ENCODE measurements around the gene BIRC2. TPM values are rescaled to one million over a fixed set of nuclear protein-coding genes. Genes with fewer than 3 reads are reported as not detected.

The BIRC2 gene
- polyA plus RNA-seq, 1 of the 3 experiments (the other 2 are of a cell fraction): 20.1 TPM

DNA sequence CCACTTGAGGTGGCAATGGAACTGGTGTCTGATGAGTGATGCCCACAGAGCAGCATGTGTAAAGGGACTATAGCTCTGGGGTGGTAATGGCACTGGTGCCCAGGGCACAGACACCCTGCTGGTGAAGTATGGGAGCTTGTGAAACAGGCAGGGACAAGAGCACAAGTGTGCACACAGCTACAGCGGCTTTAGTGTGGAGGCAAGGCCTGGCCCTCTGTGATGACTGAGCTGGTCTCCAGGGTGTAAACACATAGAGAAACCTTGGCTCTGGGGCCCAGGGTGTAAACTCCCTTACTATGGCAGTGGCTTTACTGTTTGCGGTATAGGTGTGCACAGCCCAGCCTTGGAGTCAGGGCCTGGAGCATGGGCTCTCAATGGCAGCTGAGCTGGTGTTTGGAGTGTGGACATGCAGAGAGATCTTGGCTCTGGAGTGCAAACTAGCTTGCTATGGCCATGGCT is 46.3 kb downstream of the BIRC2 start:
- no peak for TF ChIP-seq MXI1 (IDR thresholded peaks at IDR 0.05; ENCODE audit: low read depth, low read length)
- TF ChIP-seq, protein P1, sequence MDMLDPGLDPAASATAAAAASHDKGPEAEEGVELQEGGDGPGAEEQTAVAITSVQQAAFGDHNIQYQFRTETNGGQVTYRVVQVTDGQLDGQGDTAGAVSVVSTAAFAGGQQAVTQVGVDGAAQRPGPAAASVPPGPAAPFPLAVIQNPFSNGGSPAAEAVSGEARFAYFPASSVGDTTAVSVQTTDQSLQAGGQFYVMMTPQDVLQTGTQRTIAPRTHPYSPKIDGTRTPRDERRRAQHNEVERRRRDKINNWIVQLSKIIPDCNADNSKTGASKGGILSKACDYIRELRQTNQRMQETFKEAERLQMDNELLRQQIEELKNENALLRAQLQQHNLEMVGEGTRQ (IDR thresholded peaks at IDR 0.05; ENCODE audit: borderline replicate concordance, low read depth, low read length): no peak
- no peak for TF ChIP-seq TAF1 (IDR thresholded peaks at IDR 0.05; ENCODE audit: borderline replicate concordance, low read depth, low read length)
- TF ChIP-seq MEF2A (IDR thresholded peaks at IDR 0.05; ENCODE audit: borderline replicate concordance, low read depth): no peak
- TF ChIP-seq RAD21 (IDR thresholded peaks at IDR 0.05; ENCODE audit: low read length): no peak
- TF ChIP-seq RCOR1 (IDR thresholded peaks at IDR 0.05; ENCODE audit: low read length): no peak
- TF ChIP-seq SMC3 (IDR thresholded peaks at IDR 0.05; ENCODE audit: low read depth, low read length): no peak
- TF ChIP-seq, protein P2, sequence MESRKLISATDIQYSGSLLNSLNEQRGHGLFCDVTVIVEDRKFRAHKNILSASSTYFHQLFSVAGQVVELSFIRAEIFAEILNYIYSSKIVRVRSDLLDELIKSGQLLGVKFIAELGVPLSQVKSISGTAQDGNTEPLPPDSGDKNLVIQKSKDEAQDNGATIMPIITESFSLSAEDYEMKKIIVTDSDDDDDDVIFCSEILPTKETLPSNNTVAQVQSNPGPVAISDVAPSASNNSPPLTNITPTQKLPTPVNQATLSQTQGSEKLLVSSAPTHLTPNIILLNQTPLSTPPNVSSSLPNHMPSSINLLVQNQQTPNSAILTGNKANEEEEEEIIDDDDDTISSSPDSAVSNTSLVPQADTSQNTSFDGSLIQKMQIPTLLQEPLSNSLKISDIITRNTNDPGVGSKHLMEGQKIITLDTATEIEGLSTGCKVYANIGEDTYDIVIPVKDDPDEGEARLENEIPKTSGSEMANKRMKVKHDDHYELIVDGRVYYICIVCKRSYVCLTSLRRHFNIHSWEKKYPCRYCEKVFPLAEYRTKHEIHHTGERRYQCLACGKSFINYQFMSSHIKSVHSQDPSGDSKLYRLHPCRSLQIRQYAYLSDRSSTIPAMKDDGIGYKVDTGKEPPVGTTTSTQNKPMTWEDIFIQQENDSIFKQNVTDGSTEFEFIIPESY (IDR thresholded peaks at IDR 0.05; ENCODE audit: borderline replicate concordance, low read depth): no peak
- TF ChIP-seq ELF1 (IDR thresholded peaks at IDR 0.05): no peak
- TF ChIP-seq, protein P3, sequence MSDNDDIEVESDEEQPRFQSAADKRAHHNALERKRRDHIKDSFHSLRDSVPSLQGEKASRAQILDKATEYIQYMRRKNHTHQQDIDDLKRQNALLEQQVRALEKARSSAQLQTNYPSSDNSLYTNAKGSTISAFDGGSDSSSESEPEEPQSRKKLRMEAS (IDR thresholded peaks at IDR 0.05; ENCODE audit: low read depth): no peak
- no peak for TF ChIP-seq TEAD4 (IDR thresholded peaks at IDR 0.05; ENCODE audit: borderline replicate concordance, insufficient read depth)
- TF ChIP-seq, protein P4, sequence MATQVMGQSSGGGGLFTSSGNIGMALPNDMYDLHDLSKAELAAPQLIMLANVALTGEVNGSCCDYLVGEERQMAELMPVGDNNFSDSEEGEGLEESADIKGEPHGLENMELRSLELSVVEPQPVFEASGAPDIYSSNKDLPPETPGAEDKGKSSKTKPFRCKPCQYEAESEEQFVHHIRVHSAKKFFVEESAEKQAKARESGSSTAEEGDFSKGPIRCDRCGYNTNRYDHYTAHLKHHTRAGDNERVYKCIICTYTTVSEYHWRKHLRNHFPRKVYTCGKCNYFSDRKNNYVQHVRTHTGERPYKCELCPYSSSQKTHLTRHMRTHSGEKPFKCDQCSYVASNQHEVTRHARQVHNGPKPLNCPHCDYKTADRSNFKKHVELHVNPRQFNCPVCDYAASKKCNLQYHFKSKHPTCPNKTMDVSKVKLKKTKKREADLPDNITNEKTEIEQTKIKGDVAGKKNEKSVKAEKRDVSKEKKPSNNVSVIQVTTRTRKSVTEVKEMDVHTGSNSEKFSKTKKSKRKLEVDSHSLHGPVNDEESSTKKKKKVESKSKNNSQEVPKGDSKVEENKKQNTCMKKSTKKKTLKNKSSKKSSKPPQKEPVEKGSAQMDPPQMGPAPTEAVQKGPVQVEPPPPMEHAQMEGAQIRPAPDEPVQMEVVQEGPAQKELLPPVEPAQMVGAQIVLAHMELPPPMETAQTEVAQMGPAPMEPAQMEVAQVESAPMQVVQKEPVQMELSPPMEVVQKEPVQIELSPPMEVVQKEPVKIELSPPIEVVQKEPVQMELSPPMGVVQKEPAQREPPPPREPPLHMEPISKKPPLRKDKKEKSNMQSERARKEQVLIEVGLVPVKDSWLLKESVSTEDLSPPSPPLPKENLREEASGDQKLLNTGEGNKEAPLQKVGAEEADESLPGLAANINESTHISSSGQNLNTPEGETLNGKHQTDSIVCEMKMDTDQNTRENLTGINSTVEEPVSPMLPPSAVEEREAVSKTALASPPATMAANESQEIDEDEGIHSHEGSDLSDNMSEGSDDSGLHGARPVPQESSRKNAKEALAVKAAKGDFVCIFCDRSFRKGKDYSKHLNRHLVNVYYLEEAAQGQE (IDR thresholded peaks at IDR 0.05; ENCODE audit: low read depth, low read length): no peak
- TF ChIP-seq GATA2 (CRISPR knock-in tag; IDR thresholded peaks at IDR 0.05): no peak
- TF ChIP-seq, protein P5, sequence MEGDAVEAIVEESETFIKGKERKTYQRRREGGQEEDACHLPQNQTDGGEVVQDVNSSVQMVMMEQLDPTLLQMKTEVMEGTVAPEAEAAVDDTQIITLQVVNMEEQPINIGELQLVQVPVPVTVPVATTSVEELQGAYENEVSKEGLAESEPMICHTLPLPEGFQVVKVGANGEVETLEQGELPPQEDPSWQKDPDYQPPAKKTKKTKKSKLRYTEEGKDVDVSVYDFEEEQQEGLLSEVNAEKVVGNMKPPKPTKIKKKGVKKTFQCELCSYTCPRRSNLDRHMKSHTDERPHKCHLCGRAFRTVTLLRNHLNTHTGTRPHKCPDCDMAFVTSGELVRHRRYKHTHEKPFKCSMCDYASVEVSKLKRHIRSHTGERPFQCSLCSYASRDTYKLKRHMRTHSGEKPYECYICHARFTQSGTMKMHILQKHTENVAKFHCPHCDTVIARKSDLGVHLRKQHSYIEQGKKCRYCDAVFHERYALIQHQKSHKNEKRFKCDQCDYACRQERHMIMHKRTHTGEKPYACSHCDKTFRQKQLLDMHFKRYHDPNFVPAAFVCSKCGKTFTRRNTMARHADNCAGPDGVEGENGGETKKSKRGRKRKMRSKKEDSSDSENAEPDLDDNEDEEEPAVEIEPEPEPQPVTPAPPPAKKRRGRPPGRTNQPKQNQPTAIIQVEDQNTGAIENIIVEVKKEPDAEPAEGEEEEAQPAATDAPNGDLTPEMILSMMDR (IDR thresholded peaks at IDR 0.05): no peak
- no peak for TF ChIP-seq FOXM1 (IDR thresholded peaks at IDR 0.05; ENCODE audit: low read depth)
- TF ChIP-seq JUND (IDR thresholded peaks at IDR 0.05): no peak
- TF ChIP-seq POLR2AphosphoS5 (IDR thresholded peaks at IDR 0.05; ENCODE audit: low read depth, low read length): no peak
- no peak for TF ChIP-seq GABPA (IDR thresholded peaks at IDR 0.05; ENCODE audit: low read depth)
- no peak for TF ChIP-seq CHD2 (IDR thresholded peaks at IDR 0.05; ENCODE audit: low read length, partially characterized antibody)
- no peak for TF ChIP-seq NRF1 (IDR thresholded peaks at IDR 0.05; ENCODE audit: low read depth, low read length)
- Histone ChIP-seq H3F3A (replicated peaks; ENCODE audit: insufficient read depth) (peaks cover 25% of the 10 kb centered on the region), H4K20me1 (ENCODE audit: insufficient read depth) (no peaks in the 10 kb centered on the region), H3K4me2 (no peak overlapping the region), H3K4me3 (ENCODE audit: low read depth in 2 of 2, low read length in 1 of 2) (no peak overlapping the region), H3K9me3 (no peaks in the 10 kb centered on the region), H2AFZ (ENCODE audit: low read depth) (no peak overlapping the region), H3K27me3 (ENCODE audit: insufficient read depth) (no peaks in the 10 kb centered on the region), H3K4me1 (ENCODE audit: control insufficient read depth in 1 of 2, insufficient read depth in 2 of 2, low read depth in 1 of 2, low read length in 1 of 2) (peaks cover 0 to 6% of the 10 kb centered on the region in 2 experiments; a peak in 1 of 4 replicates), H3K9ac (no peak overlapping the region), H3K79me2 (ENCODE audit: insufficient read depth) (peaks cover 69% of the 10 kb centered on the region; the same call in 1 of the 2 replicates), H3K36me3 (replicated peaks in 1 of 2; ENCODE audit: control insufficient read depth in 1 of 2, insufficient read depth in 2 of 2, low read length in 1 of 2) (peaks cover 48 to 72% of the 10 kb centered on the region in 2 experiments), H3K9me2 (no peaks in the 10 kb centered on the region), H3K27ac (ENCODE audit: low read depth in 2 of 2, low read length in 1 of 2) (no peak overlapping the region)
- WGBS (ENCODE audit: low lambda C conversion rate): 92% methylated on average over 2 of the region's 2 CpGs
- CTCF ChIA-PET: interaction anchor here (1.3 to 3.5 kb wide), 3 partner anchors 9 to 103 kb away, joined by 4 to 29 read pairs (median 5); no protein-coding TSS in a partner anchor
- DNase-seq: no peak
- POLR2A ChIA-PET: no interaction called here
